ENCODE results near the gene MIDN.

- TF ChIP-seq CTCF (IDR thresholded peaks at IDR 0.05) (no peak), POLR2AphosphoS5 (IDR thresholded peaks at IDR 0.05; ENCODE audit: low read depth, low read length) (no peak), REST (IDR thresholded peaks at IDR 0.05; ENCODE audit: insufficient read depth in 1 of 2, low read depth in 2 of 2, low read length in 1 of 2) (no peak), SIN3A (IDR thresholded peaks at IDR 0.05; ENCODE audit: borderline replicate concordance, insufficient read depth, low read depth, low read length) (no peak), TCF7L2 (IDR thresholded peaks at IDR 0.05; ENCODE audit: low read depth, low read length) (no peak)
Measured at GRCh38 chr19:1296575-1297271, 48.3 kb downstream of the MIDN start.

All from Panc1 (cell line).